Peyer's patch (tissue), 4 donors: Measurements from ENCODE around the gene IAPP.

ENCODE experiments used
- CTCF ChIP-seq, 6 experiments: fragments of 450-650 bp in 4 of 6; fragments of 200-600 bp in 2 of 6; sonication (generic) in 1 of 6; IDR thresholded peaks; one replicate each; pipeline ENCODE4 v1.5.1; 2017 to 2019; ENCODE audit warnings: antibody characterized with exemption in 6 of 6, mild to moderate bottlenecking in 3 of 6, moderate library complexity in 1 of 6
- POLR2A ChIP-seq, 2 donors: fragments of 450-650 bp; IDR thresholded peaks; one replicate each; pipeline ENCODE4 v1.5.1; 2017; ENCODE audit warnings: antibody characterized with exemption in 2 of 2, mild to moderate bottlenecking in 2 of 2, moderate library complexity in 2 of 2

GRCh38 chr12:21384261-21384660 lies 11.6 kb downstream of the IAPP start:
- no peak for TF ChIP-seq CTCF (IDR thresholded peaks at IDR 0.05)
- no peak for TF ChIP-seq POLR2A (IDR thresholded peaks at IDR 0.05)
